MM.1S (cell line): Measurements from ENCODE around the gene IGSF5.

Experiments
- DNase-seq: peaks from one replicate; pipeline ENCODE4 v3.0.0-alpha.2; 2015
- H2AFZ ChIP-seq: fragments of 300-600 bp; sonication (generic); 2 replicates; pipeline ENCODE4 v1.6.0; 2016; ENCODE audit warnings: antibody characterized with exemption, low read length
- H3F3A ChIP-seq: fragments of 300-600 bp; sonication (generic); 2 replicates; pipeline ENCODE4 v1.6.1; 2016; ENCODE audit warnings: mild to moderate bottlenecking, antibody characterized with exemption, low read length, moderate library complexity, mixed read lengths; ENCODE audit not compliant: insufficient read depth
- H3K27ac ChIP-seq: fragments of 300-600 bp; sonication (generic); 2 replicates; pipeline ENCODE4 v1.5.1; 2016; ENCODE audit warnings: mild to moderate bottlenecking, low read length
- H3K27me3 ChIP-seq: fragments of 300-600 bp; sonication (generic); replicated peaks from 2 replicates; pipeline ENCODE4 v1.6.0; 2016; ENCODE audit warnings: low read length; ENCODE audit not compliant: insufficient read depth
- H3K36me3 ChIP-seq: fragments of 300-600 bp; sonication (generic); replicated peaks from 2 replicates; pipeline ENCODE4 v1.6.1; 2016; ENCODE audit warnings: mild to moderate bottlenecking, low read length, mixed read lengths; ENCODE audit not compliant: insufficient read depth
- H3K4me1 ChIP-seq: fragments of 300-600 bp; sonication (generic); 2 replicates; pipeline ENCODE4 v1.6.1; 2016; ENCODE audit warnings: low read length, mixed read lengths
- H3K4me2 ChIP-seq: fragments of 300-600 bp; sonication (generic); 2 replicates; pipeline ENCODE4 v1.6.0; 2016; ENCODE audit warnings: low read depth, low read length
- H3K4me3 ChIP-seq: fragments of 300-600 bp; sonication (generic); 2 replicates; pipeline ENCODE4 v1.5.1; 2016; ENCODE audit warnings: low read length, mixed read lengths
- H3K79me2 ChIP-seq: fragments of 300-600 bp; sonication (generic); 2 replicates; pipeline ENCODE4 v1.6.1; 2016; ENCODE audit warnings: mixed run types, low read length, mixed read lengths
- H3K9ac ChIP-seq: fragments of 300-600 bp; sonication (generic); 2 replicates; pipeline ENCODE4 v1.6.1; 2016; ENCODE audit warnings: low read length, mixed read lengths
- H3K9me2 ChIP-seq: fragments of 300-600 bp; sonication (generic); replicated peaks from 2 replicates; pipeline ENCODE4 v1.6.1; 2016; ENCODE audit warnings: mild to moderate bottlenecking, low read length, mixed read lengths; ENCODE audit not compliant: insufficient read depth
- H3K9me3 ChIP-seq: fragments of 300-600 bp; sonication (generic); replicated peaks from 2 replicates; pipeline ENCODE4 v1.6.1; 2016; ENCODE audit warnings: mild to moderate bottlenecking, low read length, mixed read lengths; ENCODE audit not compliant: insufficient read depth
- H4K20me1 ChIP-seq: fragments of 300-600 bp; sonication (generic); 2 replicates; pipeline ENCODE4 v1.6.1; 2016; ENCODE audit warnings: mild to moderate bottlenecking, low read length, moderate library complexity, mixed read lengths; ENCODE audit not compliant: insufficient read depth
- CTCF ChIP-seq: fragments of 300-600 bp; sonication (generic); IDR thresholded peaks from 2 replicates; pipeline ENCODE4 v1.5.1; 2016; ENCODE audit warnings: antibody characterized with exemption, low read length, mixed read lengths
- EZH2 ChIP-seq: fragments of 300-600 bp; sonication (generic); optimal IDR thresholded peaks from 2 replicates; pipeline ENCODE3; 2017; ENCODE audit warnings: low read depth, mild to moderate bottlenecking, antibody characterized with exemption, low read length, mixed read lengths
- EZH2phosphoT487 ChIP-seq: fragments of 300-600 bp; sonication (generic); IDR thresholded peaks from 2 replicates; pipeline ENCODE4 v1.6.1; 2018; ENCODE audit warnings: antibody characterized with exemption, low read length

IGSF5 gene

GRCh38 chr21:39714331-39714730 is 30.7 kb upstream of the IGSF5 start:
- Histone ChIP-seq H3K27ac (no peak overlapping the region), H3K9me2 (no peaks in the 10 kb centered on the region), H3K9ac (no peak overlapping the region), H3K27me3 (no peaks in the 10 kb centered on the region), H4K20me1 (no peaks in the 10 kb centered on the region), H3K4me3 (no peak overlapping the region), H3K4me2 (no peak overlapping the region), H3F3A (no peaks in the 10 kb centered on the region), H3K4me1 (no peaks in the 10 kb centered on the region), H3K36me3 (no peaks in the 10 kb centered on the region), H3K9me3 (no peaks in the 10 kb centered on the region), H2AFZ (no peak overlapping the region), H3K79me2 (no peaks in the 10 kb centered on the region)
- no peak for DNase-seq
- TF ChIP-seq EZH2phosphoT487 (no peak), EZH2 (no peak), CTCF (no peak)

GRCh38 chr21:39715804-39716397 is 29.1 kb upstream of the IGSF5 start:
- Histone ChIP-seq H3K9me2 (no peaks in the 10 kb centered on the region), H3F3A (no peaks in the 10 kb centered on the region), H3K9ac (no peak overlapping the region), H3K4me2 (no peak overlapping the region), H3K27me3 (no peaks in the 10 kb centered on the region), H3K79me2 (no peaks in the 10 kb centered on the region), H3K4me3 (no peak overlapping the region), H3K9me3 (no peaks in the 10 kb centered on the region), H4K20me1 (no peaks in the 10 kb centered on the region), H3K4me1 (no peaks in the 10 kb centered on the region), H3K36me3 (no peaks in the 10 kb centered on the region), H3K27ac (no peak overlapping the region), H2AFZ (no peak overlapping the region)
- peak; percentile 64 for DNase-seq
- TF ChIP-seq CTCF (peak; percentile 84), EZH2phosphoT487 (no peak)

GRCh38 chr21:39720126-39720778 is 24.7 kb upstream of the IGSF5 start:
- H3K4me3 ChIP-seq, result no peak overlapping the region
- no peak overlapping the region for H3K9ac ChIP-seq
- H3K9me2 ChIP-seq, result no peaks in the 10 kb centered on the region
- no peaks in the 10 kb centered on the region for H3K9me3 ChIP-seq
- no peaks in the 10 kb centered on the region for H3K27me3 ChIP-seq
- no peaks in the 10 kb centered on the region for H3K4me1 ChIP-seq
- no peak for DNase-seq
- H3K4me2 ChIP-seq, result no peak overlapping the region
- H3K36me3 ChIP-seq, result no peaks in the 10 kb centered on the region
- H3K27ac ChIP-seq, result no peak overlapping the region
- no peaks in the 10 kb centered on the region for H3F3A ChIP-seq
- H2AFZ ChIP-seq, result no peak overlapping the region
- no peaks in the 10 kb centered on the region for H3K79me2 ChIP-seq
- H4K20me1 ChIP-seq, result no peaks in the 10 kb centered on the region
- TF ChIP-seq CTCF (peak; percentile 13; the same call in 1 of the 2 replicates), EZH2 (no peak)
